Neuronal stem cell (in vitro differentiated cells): Measurements from ENCODE around the gene STUB1.

Experiments
- DNase-seq: peaks from one replicate; pipeline ENCODE4 v3.0.0-alpha.2; 2013; ENCODE audit warnings: low spot score
- H2AFZ ChIP-seq: one replicate; pipeline ENCODE4 v1.6.1; 2013; ENCODE audit warnings: mild to moderate bottlenecking, low read length, inconsistent platforms
- H2AK5ac ChIP-seq: 2 replicates; pipeline ENCODE4 v1.6.1; 2013; ENCODE audit warnings: low read depth, mild to moderate bottlenecking, inconsistent platforms, low read length, moderate library complexity, mixed read lengths
- H2BK120ac ChIP-seq: 2 replicates; pipeline ENCODE4 v1.6.1; 2013; ENCODE audit warnings: low read depth, mild to moderate bottlenecking, inconsistent platforms, low read length, moderate library complexity, mixed read lengths
- H2BK12ac ChIP-seq: one replicate; pipeline ENCODE4 v1.6.1; 2013; ENCODE audit warnings: low read length, inconsistent platforms
- H2BK15ac ChIP-seq: 2 replicates; pipeline ENCODE4 v1.6.1; 2013; ENCODE audit warnings: mild to moderate bottlenecking, low read length, inconsistent platforms, mixed read lengths
- H2BK5ac ChIP-seq: one replicate; pipeline ENCODE4 v1.6.1; 2013; ENCODE audit warnings: inconsistent platforms, mild to moderate bottlenecking, low read length, moderate library complexity
- H3K14ac ChIP-seq: one replicate; pipeline ENCODE4 v1.6.1; 2013; ENCODE audit warnings: low read length, inconsistent platforms
- H3K18ac ChIP-seq: 2 replicates; pipeline ENCODE4 v1.6.1; 2013; ENCODE audit warnings: low read length, inconsistent platforms
- H3K23ac ChIP-seq: 2 replicates; pipeline ENCODE4 v1.6.1; 2013; ENCODE audit warnings: low read depth, mild to moderate bottlenecking, mixed read lengths, low read length, inconsistent platforms; ENCODE audit not compliant: poor library complexity
- H3K27ac ChIP-seq: replicated peaks from 3 replicates; pipeline ENCODE4 v1.5.1; 2013; ENCODE audit warnings: low read length, inconsistent platforms
- H3K27me3 ChIP-seq, 3 experiments: 2 replicates each; pipeline ENCODE4 v1.6.1; 2013; ENCODE audit warnings: low read length in 3 of 3, mild to moderate bottlenecking in 2 of 3, inconsistent platforms in 1 of 3, low read depth in 1 of 3, mixed read lengths in 1 of 3, moderate library complexity in 1 of 3; ENCODE audit not compliant: control insufficient read depth in 3 of 3, insufficient read depth in 3 of 3
- H3K36me3 ChIP-seq, 2 donors: replicated peaks in 1 of 2; 2 replicates each; pipeline ENCODE4 v1.6.1; 2013; ENCODE audit warnings: low read length in 2 of 2; ENCODE audit not compliant: control insufficient read depth in 2 of 2, insufficient read depth in 2 of 2
- H3K4ac ChIP-seq: 2 replicates; pipeline ENCODE4 v1.6.1; 2013; ENCODE audit warnings: inconsistent platforms, mild to moderate bottlenecking, low read length, moderate library complexity
- H3K4me1 ChIP-seq, 2 donors: 1 replicate in 1 of 2; 2 replicates in 1 of 2; pipeline ENCODE4 v1.6.1; 2013; ENCODE audit warnings: low read length in 2 of 2, low read depth in 1 of 2; ENCODE audit not compliant: control insufficient read depth in 2 of 2, insufficient read depth in 1 of 2
- H3K4me2 ChIP-seq: one replicate; pipeline ENCODE4 v1.6.1; 2013; ENCODE audit warnings: mild to moderate bottlenecking, low read length, inconsistent platforms; ENCODE audit not compliant: insufficient read depth, poor library complexity, severe bottlenecking
- H3K4me3 ChIP-seq, 2 donors: 2 replicates each; pipeline ENCODE4 v1.5.1; 2013; ENCODE audit warnings: low read length in 2 of 2, mild to moderate bottlenecking in 2 of 2, inconsistent platforms in 1 of 2, moderate library complexity in 1 of 2
- H3K79me1 ChIP-seq: one replicate; pipeline ENCODE4 v1.6.1; 2013; ENCODE audit warnings: low read depth, mild to moderate bottlenecking, inconsistent platforms, low read length, moderate library complexity
- H3K9ac ChIP-seq: one replicate; pipeline ENCODE4 v1.6.1; 2013; ENCODE audit warnings: mild to moderate bottlenecking, low read depth, low read length, inconsistent platforms; ENCODE audit not compliant: poor library complexity
- H3K9me3 ChIP-seq, 2 donors: replicated peaks in 1 of 2; 2 replicates each; pipeline versions ENCODE3 to v1.6.1; 2013; ENCODE audit warnings: low read length in 2 of 2, mild to moderate bottlenecking in 2 of 2, inconsistent platforms in 1 of 2, low read depth in 1 of 2, mixed read lengths in 1 of 2, moderate library complexity in 1 of 2; ENCODE audit not compliant: control insufficient read depth in 2 of 2, insufficient read depth in 1 of 2
- H4K8ac ChIP-seq: one replicate; pipeline ENCODE4 v1.6.1; 2013; ENCODE audit warnings: low read depth, mild to moderate bottlenecking, inconsistent platforms, low read length, moderate library complexity
- H4K91ac ChIP-seq: one replicate; pipeline ENCODE4 v1.6.1; 2013; ENCODE audit warnings: low read length, low read depth, mild to moderate bottlenecking, inconsistent platforms; ENCODE audit not compliant: poor library complexity
- WGBS, 2 donors: extraction: QIAGEN DNeasy Blood & Tissue Kit; methylation state at CpG; one replicate each; pipeline ENCODE4 v1.1.7; 2013; ENCODE audit warnings: missing lambda C conversion rate in 2 of 2, mixed read lengths in 1 of 2; ENCODE audit not compliant: insufficient read length in 2 of 2, insufficient replicate concordance in 1 of 2; ENCODE audit errors: extremely low coverage in 2 of 2; 5-methylcytosine and 5-hydroxymethylcytosine counted together

STUB1 gene

DNA sequence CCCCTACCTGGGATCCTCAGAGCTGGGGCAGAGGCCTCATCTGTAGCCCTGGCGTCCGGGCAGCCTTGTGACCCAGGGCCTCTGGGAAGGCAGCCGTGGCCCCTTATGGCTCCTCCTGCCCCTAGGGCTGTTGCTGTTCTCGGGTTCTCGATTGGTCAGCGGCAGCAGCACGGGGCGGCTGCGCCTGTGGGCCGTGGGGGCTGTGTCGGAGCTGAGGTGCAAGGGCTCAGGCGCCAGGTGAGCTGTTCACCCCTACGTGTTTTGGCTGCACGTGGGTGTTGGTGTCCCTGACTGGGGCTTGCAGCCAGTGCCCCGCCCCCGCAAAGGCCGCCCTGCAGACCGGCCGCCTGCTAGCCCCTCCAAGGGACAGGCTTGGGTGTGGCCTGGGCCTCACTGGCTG, 18.1 kb upstream of the STUB1 start:
- no peak overlapping the region for H2BK120ac ChIP-seq
- no peak overlapping the region for H3K18ac ChIP-seq
- H3K27me3 ChIP-seq: no peaks in the 10 kb centered on the region
- H2BK12ac ChIP-seq: no peak overlapping the region
- H3K4me3 ChIP-seq: no peak overlapping the region
- peaks cover 11 to 48% of the 10 kb centered on the region in 2 donors for H3K36me3 ChIP-seq
- no peak overlapping the region for H3K9ac ChIP-seq
- peaks cover 3 to 6% of the 10 kb centered on the region in 2 donors for H3K4me1 ChIP-seq
- no peaks in the 10 kb centered on the region for H3K9me3 ChIP-seq
- H3K79me1 ChIP-seq: peaks cover 15% of the 10 kb centered on the region
- H3K4ac ChIP-seq: no peak overlapping the region
- no peak overlapping the region for H3K23ac ChIP-seq
- no peak overlapping the region for H2AFZ ChIP-seq
- no peak overlapping the region for H3K4me2 ChIP-seq
- no peak overlapping the region for H3K14ac ChIP-seq
- no peak overlapping the region for H2BK5ac ChIP-seq
- H4K91ac ChIP-seq: no peak overlapping the region
- WGBS, 2 donors: no CpG with 5 or more reads among the region's 19 CpGs
- no peak overlapping the region for H2BK15ac ChIP-seq
- no peak for DNase-seq
- no peak overlapping the region for H4K8ac ChIP-seq
- H2AK5ac ChIP-seq: peak overlapping the region; percentile 99
- no peak overlapping the region for H3K27ac ChIP-seq

DNA sequence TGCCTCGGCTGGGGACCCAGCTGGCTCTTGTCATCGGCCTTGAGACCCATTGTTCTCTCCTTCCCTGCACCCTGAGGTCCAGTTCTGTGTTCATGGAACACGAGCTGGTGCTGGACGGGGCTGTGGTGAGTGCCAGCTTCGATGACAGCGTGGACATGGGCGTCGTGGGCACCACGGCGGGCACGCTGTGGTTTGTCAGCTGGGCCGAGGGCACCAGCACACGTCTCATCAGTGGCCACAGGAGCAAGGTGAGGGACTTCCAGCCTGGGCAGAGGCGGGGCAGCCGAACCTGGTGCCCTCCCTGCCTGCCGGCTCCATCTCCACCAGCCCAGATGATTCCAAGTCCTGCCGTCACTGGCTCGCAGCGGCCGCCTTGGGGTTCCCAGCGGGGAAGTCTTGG, 17.6 kb upstream of the STUB1 start:
- H3K36me3 ChIP-seq: peaks cover 11 to 43% of the 10 kb centered on the region in 2 donors
- no peak overlapping the region for H3K14ac ChIP-seq
- peak overlapping the region in 1 of 2 donors; percentile 28 for H3K4me3 ChIP-seq
- H3K4me2 ChIP-seq: no peak overlapping the region
- no peak overlapping the region for H4K8ac ChIP-seq
- H3K27me3 ChIP-seq: no peaks in the 10 kb centered on the region
- no peak overlapping the region for H4K91ac ChIP-seq
- peak overlapping the region; percentile 60 for H3K9ac ChIP-seq
- H3K4me1 ChIP-seq: peaks cover 3 to 6% of the 10 kb centered on the region in 2 donors
- no peak overlapping the region for H3K27ac ChIP-seq
- no CpG with 5 or more reads among the region's 21 CpGs for WGBS, 2 donors
- H3K18ac ChIP-seq: no peak overlapping the region
- H2BK5ac ChIP-seq: no peak overlapping the region
- H3K9me3 ChIP-seq: no peaks in the 10 kb centered on the region
- H2BK120ac ChIP-seq: no peak overlapping the region
- H2BK12ac ChIP-seq: no peak overlapping the region
- DNase-seq: no peak
- no peak overlapping the region for H2AFZ ChIP-seq
- H3K79me1 ChIP-seq: peaks cover 15% of the 10 kb centered on the region
- no peak overlapping the region for H3K4ac ChIP-seq
- H2AK5ac ChIP-seq: peak overlapping the region; percentile 56
- H3K23ac ChIP-seq: no peak overlapping the region
- H2BK15ac ChIP-seq: no peak overlapping the region

GRCh38 chr16:666572-666971, 13.6 kb upstream of the STUB1 start:
- H4K91ac ChIP-seq: no peak overlapping the region
- H2AK5ac ChIP-seq: peak overlapping the region; percentile 98
- H2BK15ac ChIP-seq: peak overlapping the region; percentile 87
- H2BK120ac ChIP-seq: peak overlapping the region; percentile 91
- H3K18ac ChIP-seq: no peak overlapping the region
- H3K36me3 ChIP-seq: peaks cover 29 to 40% of the 10 kb centered on the region in 2 donors
- H3K79me1 ChIP-seq: peaks cover 27% of the 10 kb centered on the region
- no peaks in the 10 kb centered on the region for H3K27me3 ChIP-seq
- no peak overlapping the region for H2AFZ ChIP-seq
- H3K4ac ChIP-seq: no peak overlapping the region
- no CpG with 5 or more reads among the region's 13 CpGs for WGBS, 2 donors
- no peaks in the 10 kb centered on the region for H3K9me3 ChIP-seq
- no peak for DNase-seq
- no peak overlapping the region for H2BK5ac ChIP-seq
- peak overlapping the region; percentile 73 for H3K23ac ChIP-seq
- peak overlapping the region; percentile 9 for H4K8ac ChIP-seq
- peak overlapping the region; percentile 49 for H2BK12ac ChIP-seq
- H3K14ac ChIP-seq: no peak overlapping the region
- H3K4me2 ChIP-seq: no peak overlapping the region
- peaks cover 2 to 6% of the 10 kb centered on the region in 2 donors for H3K4me1 ChIP-seq
- peak overlapping the region; percentile 79 for H3K9ac ChIP-seq
- no peak overlapping the region for H3K27ac ChIP-seq
- H3K4me3 ChIP-seq: no peak overlapping the region

DNA sequence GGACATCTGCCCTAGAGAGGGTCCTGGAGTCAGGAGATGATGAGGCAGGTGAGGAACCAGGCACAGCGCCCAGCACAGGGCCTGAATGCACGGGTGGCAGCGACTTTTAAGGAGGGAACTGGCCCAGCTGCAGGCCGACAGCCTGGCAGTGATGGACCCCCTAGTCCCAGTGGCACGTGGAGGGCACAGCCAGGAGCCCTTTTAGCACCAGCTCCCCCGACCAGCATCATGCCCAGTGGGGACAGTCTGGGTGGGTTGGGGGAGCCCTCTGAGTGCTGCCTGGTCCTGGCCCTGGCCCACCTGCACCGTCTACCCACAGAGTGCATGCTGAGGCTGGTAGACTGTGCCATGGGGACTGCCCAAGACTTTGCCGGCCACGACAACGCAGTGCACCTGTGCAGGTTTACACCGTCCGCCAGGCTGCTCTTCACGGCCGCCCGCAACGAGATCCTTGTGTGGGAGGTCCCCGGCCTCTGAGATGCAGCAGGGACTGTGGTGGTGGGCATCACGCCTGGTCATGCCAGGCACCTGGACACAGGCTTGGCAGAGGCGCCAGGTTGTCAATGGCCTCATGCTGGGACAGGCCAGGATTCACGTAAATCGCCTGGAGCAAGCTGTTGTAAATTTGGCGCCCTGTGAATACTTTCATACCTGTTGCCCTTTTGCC, 13.0 kb upstream of the STUB1 start:
- H3K79me1 ChIP-seq: peaks cover 24% of the 10 kb centered on the region
- no CpG with 5 or more reads among the region's 22 CpGs for WGBS, 2 donors
- DNase-seq: no peak
- H3K9me3 ChIP-seq: no peaks in the 10 kb centered on the region
- no peak overlapping the region for H3K4me2 ChIP-seq
- H4K91ac ChIP-seq: no peak overlapping the region
- H3K4ac ChIP-seq: no peak overlapping the region
- H4K8ac ChIP-seq: no peak overlapping the region
- peak overlapping the region; percentile 76 for H2AFZ ChIP-seq
- H3K36me3 ChIP-seq: peaks cover 34 to 40% of the 10 kb centered on the region in 2 donors
- no peak overlapping the region for H3K14ac ChIP-seq
- peak overlapping the region; percentile 98 for H2AK5ac ChIP-seq
- H3K23ac ChIP-seq: peak overlapping the region; percentile 46
- peak overlapping the region; percentile 53 for H3K9ac ChIP-seq
- no peaks in the 10 kb centered on the region for H3K27me3 ChIP-seq
- H3K18ac ChIP-seq: peak overlapping the region; percentile 63
- H2BK12ac ChIP-seq: peak overlapping the region; percentile 80
- H3K27ac ChIP-seq: no peak overlapping the region
- peak overlapping the region; percentile 87 for H2BK15ac ChIP-seq
- no peak overlapping the region for H2BK120ac ChIP-seq
- no peak overlapping the region for H2BK5ac ChIP-seq
- H3K4me1 ChIP-seq: peaks cover 2 to 6% of the 10 kb centered on the region in 2 donors
- H3K4me3 ChIP-seq: no peak overlapping the region
